Bone marrow (tissue), 2 donors: ENCODE measurements around the gene TUBAL3.
"Not testable (repeated sequence)": the region's sequence is repeated elsewhere in the genome, so short reads cannot be mapped to it uniquely, and the experiment has no call there.

ENCODE experiments used
- DNase-seq, 2 donors: peaks; one replicate each; lab custom pipeline; 2025; lab: John Stamatoyannopoulos, UW

TUBAL3 gene

GRCh38 chr10:5423771-5424170 lies 19.1 kb upstream of the TUBAL3 start:
- DNase-seq, result no peak

GRCh38 chr10:5419466-5420094 lies 15.0 kb upstream of the TUBAL3 start:
- DNase-seq, result no peak

GRCh38 chr10:5418584-5418983 lies 14.0 kb upstream of the TUBAL3 start:
- no peak for DNase-seq

GRCh38 chr10:5416981-5417380 lies 12.4 kb upstream of the TUBAL3 start:
- no peak for DNase-seq

- DNase-seq, result no peak
Measured at GRCh38 chr10:5413012-5413938, 8.6 kb upstream of the TUBAL3 start.

GRCh38 chr10:5412277-5412941 lies 7.8 kb upstream of the TUBAL3 start, which contains the start of gene NET1:
Gene NET1 (plus strand): TSS chr10:5412557. CDS start chr10:5412693, 136 bp downstream.
- peak; percentile 38 to 62 for DNase-seq

GRCh38 chr10:5411941-5412276 lies 7.3 kb upstream of the TUBAL3 start:
- no peak for DNase-seq

- DNase-seq, result not testable (repeated sequence)
Measured at GRCh38 chr10:5410787-5411186, 6.2 kb upstream of the TUBAL3 start.

- DNase-seq, result no peak
Measured at GRCh38 chr10:5406918-5407317, 2.3 kb upstream of the TUBAL3 start.

- no peak for DNase-seq
Measured at GRCh38 chr10:5402798-5403197, 1.8 kb downstream of the TUBAL3 start.

GRCh38 chr10:5400468-5401240 lies 4.0 kb downstream of the TUBAL3 start:
- DNase-seq, result no peak

- no peak for DNase-seq
Measured at GRCh38 chr10:5399332-5399731, 5.3 kb downstream of the TUBAL3 start.

GRCh38 chr10:5396556-5397300 lies 7.9 kb downstream of the TUBAL3 start:
- DNase-seq, result no peak

- no peak for DNase-seq
Measured at GRCh38 chr10:5395168-5395567, 9.5 kb downstream of the TUBAL3 start.

- DNase-seq, result no peak
Measured at GRCh38 chr10:5393529-5393928, 11.1 kb downstream of the TUBAL3 start.

GRCh38 chr10:5391790-5392189 lies 12.8 kb downstream of the TUBAL3 start:
- DNase-seq, result no peak

- DNase-seq, result no peak
Measured at GRCh38 chr10:5390607-5391205, 13.9 kb downstream of the TUBAL3 start.

GRCh38 chr10:5387169-5387568 lies 17.5 kb downstream of the TUBAL3 start:
- DNase-seq, result no peak

GRCh38 chr10:5385224-5385623 lies 19.4 kb downstream of the TUBAL3 start:
- no peak for DNase-seq

GRCh38 chr10:5381187-5381586 lies 23.4 kb downstream of the TUBAL3 start:
- no peak for DNase-seq

GRCh38 chr10:5380395-5380794 lies 24.2 kb downstream of the TUBAL3 start:
- DNase-seq, result not testable (repeated sequence)
